Naive thymus-derived CD4-positive, alpha-beta T cell (primary cell): Measurements from ENCODE around the gene NKX1-2. TPM values are rescaled to one million over a fixed set of nuclear protein-coding genes. Genes with fewer than 3 reads are reported as not detected.

Source experiments
- ATAC-seq: fragments of 150-1000 bp; cut with Tn5 transposase; 2 replicates; pipeline ENCODE4 v1.10.0; 2021; ENCODE audit warnings: mild to moderate bottlenecking, moderate library complexity
- CTCF ChIA-PET: fragments of 350-600 bp; sonication (Branson Sonifier 250); formaldehyde crosslinking; loops from one replicate; lab custom pipeline; 2021; ENCODE audit warnings: antibody characterized with exemption; lab: Charles Lee
- POLR2A ChIA-PET: fragments of 350-600 bp; sonication (Branson Sonifier 250); formaldehyde crosslinking; loops from one replicate; lab custom pipeline; 2021; ENCODE audit warnings: antibody characterized with exemption, inconsistent platforms; lab: Charles Lee
- DNase-seq, 9 donors: peaks; one replicate each; pipeline versions ENCODE4 v3.0.0 to v3.0.0-alpha.2; 2020 to 2022; ENCODE audit warnings: mixed read lengths in 1 of 9
- H3K27ac ChIP-seq: one replicate; pipeline ENCODE4 v1.7.0; 2013; ENCODE audit warnings: mild to moderate bottlenecking, low read depth, low read length, moderate library complexity
- H3K27me3 ChIP-seq, 2 donors: one replicate each; pipeline ENCODE4 v1.7.0; 2013; ENCODE audit warnings: low read length in 2 of 2, mild to moderate bottlenecking in 2 of 2, moderate library complexity in 2 of 2; ENCODE audit not compliant: control insufficient read depth in 2 of 2, insufficient read depth in 2 of 2
- H3K36me3 ChIP-seq, 3 experiments: 1 replicate in 2 of 3; 2 replicates in 1 of 3; pipeline ENCODE4 v1.7.0; 2013; ENCODE audit warnings: low read length in 3 of 3, mild to moderate bottlenecking in 3 of 3, moderate library complexity in 1 of 3; ENCODE audit not compliant: insufficient read depth in 3 of 3, control insufficient read depth in 2 of 3
- H3K4me1 ChIP-seq, 2 donors: one replicate each; pipeline ENCODE4 v1.7.0; 2013; ENCODE audit warnings: low read length in 2 of 2, mild to moderate bottlenecking in 2 of 2, moderate library complexity in 1 of 2; ENCODE audit not compliant: control insufficient read depth in 2 of 2, insufficient read depth in 2 of 2
- H3K4me3 ChIP-seq: 2 replicates; pipeline ENCODE4 v1.7.0; 2013; ENCODE audit warnings: mild to moderate bottlenecking, low read length
- H3K9me3 ChIP-seq, 3 experiments: 1 replicate in 2 of 3; 2 replicates in 1 of 3; pipeline ENCODE4 v1.7.0; 2013; ENCODE audit warnings: low read length in 3 of 3; ENCODE audit not compliant: control insufficient read depth in 2 of 3
- H3K27ac Mint-ChIP-seq, 9 donors: one replicate each; pipeline ENCODE4 v1.8.0; 2020 to 2022; ENCODE audit warnings: mixed read lengths in 9 of 9, mild to moderate bottlenecking in 8 of 9, moderate library complexity in 5 of 9, inconsistent platforms in 2 of 9
- H3K27me3 Mint-ChIP-seq, 5 donors: one replicate each; pipeline ENCODE4 v1.8.0; 2021 to 2022; ENCODE audit warnings: mixed read lengths in 5 of 5, mild to moderate bottlenecking in 1 of 5
- H3K36me3 Mint-ChIP-seq, 5 donors: one replicate each; pipeline ENCODE4 v1.8.0; 2020 to 2022; ENCODE audit warnings: mixed read lengths in 5 of 5, mild to moderate bottlenecking in 3 of 5, inconsistent platforms in 1 of 5
- H3K4me1 Mint-ChIP-seq, 7 donors: one replicate each; pipeline ENCODE4 v1.8.0; 2020 to 2022; ENCODE audit warnings: mixed read lengths in 7 of 7, mild to moderate bottlenecking in 3 of 7, inconsistent platforms in 1 of 7
- H3K4me3 Mint-ChIP-seq, 10 donors: one replicate each; pipeline ENCODE4 v1.8.0; 2020 to 2022; ENCODE audit warnings: mild to moderate bottlenecking in 10 of 10, mixed read lengths in 10 of 10, moderate library complexity in 6 of 10, inconsistent platforms in 2 of 10
- H3K9me3 Mint-ChIP-seq, 11 donors: one replicate each; pipeline ENCODE4 v1.8.0; 2020 to 2022; ENCODE audit warnings: mixed read lengths in 11 of 11, mild to moderate bottlenecking in 4 of 11, inconsistent platforms in 1 of 11, moderate library complexity in 1 of 11
- intact Hi-C, 2 donors: fragments of 100-400 bp; cut with micrococcal nuclease; formaldehyde crosslinking; loops; one replicate each; pipeline ENCODE4 v1.15.1; 2023
- polyA plus RNA-seq, 2 donors: library from polyadenylated mRNA; unstranded; fragments of 300-500 nt; fragmentation: Illumina TruSeq; gene quantifications; one replicate each; pipeline ENCODE4 v1.2.3, GENCODE V29; 2021
- total RNA-seq, 6 experiments: library from RNA in 5 of 6; stranded (reverse) in 5 of 6; gene quantifications; 1 replicate in 5 of 6; 2 replicates in 1 of 6; pipeline ENCODE4 v1.2.3 and lab custom pipeline; 2021 to 2026

NKX1-2 gene
- total and polyA plus RNA-seq, 7 experiments from 2014 or later: not detected

DNA sequence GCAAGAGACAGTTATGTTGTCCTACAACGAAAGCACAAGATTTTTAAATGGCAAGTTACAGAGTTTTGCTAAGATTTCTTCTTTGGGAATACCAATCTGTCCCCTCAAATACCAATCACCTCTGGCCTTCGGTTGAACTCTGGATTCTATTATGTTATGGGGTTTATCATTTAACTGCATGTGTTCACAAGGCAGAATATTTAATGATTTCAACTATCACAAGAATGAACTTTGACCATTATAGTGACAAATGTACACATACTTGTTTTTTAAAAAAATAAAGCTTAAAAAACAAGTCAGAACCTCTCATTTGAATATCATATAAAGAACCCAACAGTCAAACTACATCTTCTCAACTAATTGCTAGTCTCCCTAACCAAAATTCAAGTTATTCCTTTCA lies 42.4 kb downstream of the NKX1-2 start:
- Mint-ChIP-seq H3K36me3 (peaks cover 5 to 47% (median 35%) of the 10 kb centered on the region in 5 donors), H3K27ac (peak overlapping the region in 1 of 9 donors; percentile 28), H3K9me3 (no peaks in the 10 kb centered on the region), H3K4me1 (peaks cover 10 to 23% (median 13%) of the 10 kb centered on the region in 7 donors), H3K27me3 (no peaks in the 10 kb centered on the region), H3K4me3 (no peak overlapping the region)
- ChIA-PET CTCF (no interaction called here), POLR2A (no interaction called here)
- Histone ChIP-seq H3K36me3 (peaks cover 0 to 25% (median 4%) of the 10 kb centered on the region in 3 experiments), H3K27me3 (no peaks in the 10 kb centered on the region), H3K4me3 (no peak overlapping the region), H3K4me1 (peaks cover 0 to 10% of the 10 kb centered on the region in 2 donors), H3K9me3 (no peaks in the 10 kb centered on the region), H3K27ac (no peak overlapping the region)
- intact Hi-C loops: no loop called here
- ATAC-seq: no peak
- DNase-seq: no peak

DNA sequence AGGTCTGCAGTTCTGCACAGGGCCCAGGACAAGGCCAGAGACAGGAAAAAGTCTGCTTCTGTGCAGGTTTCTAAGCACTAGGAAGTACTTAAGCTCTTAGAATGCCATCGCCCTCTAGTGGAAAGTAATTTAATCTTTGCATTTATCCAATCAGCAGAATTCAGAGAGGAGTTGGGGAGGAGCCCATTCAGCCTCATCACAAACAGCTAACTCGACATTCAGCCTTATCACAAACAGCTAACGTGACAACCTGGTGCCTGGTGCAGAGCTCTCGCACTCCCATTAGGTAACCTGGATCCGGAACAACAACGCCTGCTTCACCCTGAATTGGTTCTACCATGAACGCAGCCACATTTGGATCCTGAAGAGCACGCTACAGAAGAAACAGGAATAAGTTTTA lies 46.3 kb downstream of the NKX1-2 start:
- Mint-ChIP-seq H3K36me3 (peaks cover 10 to 46% (median 29%) of the 10 kb centered on the region in 5 donors), H3K4me3 (peak overlapping the region in 1 of 10 donors; percentile 38), H3K9me3 (no peaks in the 10 kb centered on the region), H3K27ac (peak overlapping the region; percentile 28 to 95 (median 75)), H3K27me3 (no peaks in the 10 kb centered on the region), H3K4me1 (peaks cover 8 to 11% (median 10%) of the 10 kb centered on the region in 7 donors)
- CTCF ChIA-PET: interaction anchor here (0.5 to 1.4 kb wide), 11 partner anchors 10 to 486 kb away, joined by 3 to 6 read pairs (median 3); no protein-coding TSS in a partner anchor
- peaks cover 0 to 10% of the 10 kb centered on the region in 2 donors for H3K4me1 ChIP-seq
- DNase-seq (peak in 7 of 9 donors; percentile 49 to 74 (median 67)), ATAC-seq (peak; percentile 100)
- H3K9me3 ChIP-seq: no peaks in the 10 kb centered on the region
- H3K36me3 ChIP-seq: peaks cover 0 to 47% (median 4%) of the 10 kb centered on the region in 3 experiments
- POLR2A ChIA-PET: interaction anchor here (0.6 to 1.2 kb wide), 4 partner anchors 12 to 59 kb away, joined by 3 to 4 read pairs (median 4); partner anchors contain the start of gene LHPP
- intact Hi-C loops: loop anchor here (1.0 to 5.0 kb wide), 5 partner anchors 14 to 821 kb away; partner anchors contain the start of genes OAT (in 2 of the 2) and FAM53B (in 1 of the 2)
- no peak overlapping the region for H3K27ac ChIP-seq
- H3K4me3 ChIP-seq: no peak overlapping the region
- no peaks in the 10 kb centered on the region for H3K27me3 ChIP-seq

- H3K36me3 Mint-ChIP-seq: peaks cover 10 to 39% (median 26%) of the 10 kb centered on the region in 5 donors
Measured at GRCh38 chr10:124402273-124402672, 47.6 kb downstream of the NKX1-2 start.

DNA sequence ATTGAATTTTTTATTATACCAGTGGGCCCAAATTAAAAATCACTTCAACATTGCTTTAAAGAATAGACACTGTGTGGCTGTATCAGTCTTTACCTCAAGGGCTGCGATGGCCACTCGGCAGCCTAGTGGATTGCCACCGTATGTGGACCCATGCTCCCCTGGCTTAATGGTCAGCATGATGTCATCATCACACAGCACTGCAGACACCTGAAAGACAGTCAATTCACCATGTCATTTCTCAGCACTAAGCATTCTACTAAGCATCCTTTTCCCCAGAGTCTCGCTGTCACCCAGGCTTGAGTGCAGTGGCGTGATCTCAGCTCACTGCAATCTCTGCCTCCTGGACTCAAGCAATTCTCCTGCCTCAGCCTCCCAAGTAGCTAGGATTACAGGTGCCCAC lies 48.2 kb downstream of the NKX1-2 start:
- intact Hi-C loops: loop anchor here in 1 of 2 donors (5.0 kb wide), 2 partner anchors 341 to 819 kb away; partner anchors contain the start of gene FAM53B
- peaks cover 0 to 42% (median 4%) of the 10 kb centered on the region in 3 experiments for H3K36me3 ChIP-seq
- H3K27me3 Mint-ChIP-seq: no peaks in the 10 kb centered on the region

More at GRCh38 chr10:124402273-124402672, 47.6 kb downstream of the NKX1-2 start:
- Histone ChIP-seq H3K36me3 (peaks cover 0 to 42% (median 4%) of the 10 kb centered on the region in 3 experiments), H3K4me3 (no peak overlapping the region), H3K9me3 (no peaks in the 10 kb centered on the region), H3K27ac (no peak overlapping the region), H3K4me1 (peaks cover 0 to 10% of the 10 kb centered on the region in 2 donors), H3K27me3 (no peaks in the 10 kb centered on the region)
- intact Hi-C loops: loop anchor here in 1 of 2 donors (5.0 kb wide), 2 partner anchors 340 to 820 kb away; partner anchors contain the start of gene FAM53B
- no peak overlapping the region for H3K27ac Mint-ChIP-seq
- no peaks in the 10 kb centered on the region for H3K27me3 Mint-ChIP-seq
- no peaks in the 10 kb centered on the region for H3K9me3 Mint-ChIP-seq
- ChIA-PET POLR2A (interaction anchor here (0.6 kb wide), 1 partner anchor 14 kb away, joined by 3 read pairs; no protein-coding TSS in a partner anchor), CTCF (interaction anchor here (0.6 to 2.2 kb wide), 3 partner anchors 13 to 72 kb away, joined by 4 to 8 read pairs (median 5); no protein-coding TSS in a partner anchor)
- ATAC-seq (no peak), DNase-seq (no peak)
- peaks cover 8 to 11% (median 10%) of the 10 kb centered on the region in 7 donors for H3K4me1 Mint-ChIP-seq
- H3K4me3 Mint-ChIP-seq: no peak overlapping the region

More for the DNA sequence above, 48.2 kb downstream of the NKX1-2 start:
- no peak overlapping the region for H3K4me3 Mint-ChIP-seq
- CTCF ChIA-PET: interaction anchor here (0.6 to 2.2 kb wide), 3 partner anchors 12 to 73 kb away, joined by 4 to 8 read pairs (median 5); no protein-coding TSS in a partner anchor
- DNase-seq: no peak
- H3K27me3 ChIP-seq: no peaks in the 10 kb centered on the region
- no peaks in the 10 kb centered on the region for H3K9me3 ChIP-seq
- peaks cover 0 to 10% of the 10 kb centered on the region in 2 donors for H3K4me1 ChIP-seq
- no peak for ATAC-seq
- no peak overlapping the region for H3K4me3 ChIP-seq
- H3K27ac Mint-ChIP-seq: peak overlapping the region in 1 of 9 donors; percentile 46
- peaks cover 8 to 11% (median 10%) of the 10 kb centered on the region in 7 donors for H3K4me1 Mint-ChIP-seq
- H3K9me3 Mint-ChIP-seq: no peaks in the 10 kb centered on the region
- H3K36me3 Mint-ChIP-seq: peaks cover 10 to 37% (median 21%) of the 10 kb centered on the region in 5 donors
- H3K27ac ChIP-seq: no peak overlapping the region
- POLR2A ChIA-PET: interaction anchor here (0.6 kb wide), 1 partner anchor 15 kb away, joined by 3 read pairs; no protein-coding TSS in a partner anchor

Other genes with a start within 250 kb of the NKX1-2 start
- 10 to 100 TPM; 29.6 to 47.0 (median 39.1) TPM for gene OAT, start 31.1 kb downstream of the NKX1-2 start, total RNA-seq
- 10 to 100 TPM; 78.9 to 80.0 TPM for gene OAT, start 31.1 kb downstream of the NKX1-2 start, polyA plus RNA-seq
- 10 to 100 TPM; 19.8 to 31.2 (median 27.6) TPM for gene LHPP, start 11.8 kb upstream of the NKX1-2 start, total RNA-seq
- gene LHPP, start 11.8 kb upstream of the NKX1-2 start, polyA plus RNA-seq: 10 to 100 TPM; 21.5 to 23.4 TPM